ENCODE results near the gene MRAP.

GRCh38 chr21:32253215-32253641, 45.4 kb upstream of the MRAP start:
- TF ChIP-seq POLR2A (IDR thresholded peaks at IDR 0.05) = no peak
- no peak for TF ChIP-seq CTCF (IDR thresholded peaks at IDR 0.05)
